ENCODE data around the gene EDN2. TPM values are rescaled to one million over a fixed set of nuclear protein-coding genes. Genes with fewer than 3 reads are reported as not detected.

Gene EDN2
- polyA plus RNA-seq, 1 donor from 2014 or later = not detected

GRCh38 chr1:41481109-41481775 is 3.2 kb downstream of the EDN2 start:
- Histone ChIP-seq H3K9me2 (ENCODE audit: insufficient read depth, low read length) (no peaks in the 10 kb centered on the region), H3K36me3 (ENCODE audit: insufficient read depth, low read length) (no peaks in the 10 kb centered on the region), H2AFZ (ENCODE audit: low read depth, low read length) (no peak overlapping the region), H4K20me1 (ENCODE audit: insufficient read depth) (no peaks in the 10 kb centered on the region), H3K9ac (ENCODE audit: low read length) (no peak overlapping the region), H3K4me3 (ENCODE audit: low read length) (no peak overlapping the region), H3K27me3 (ENCODE audit: insufficient read depth, low read depth, low read length) (peaks cover 5% of the 10 kb centered on the region), H3K79me2 (replicated peaks; ENCODE audit: insufficient read depth, low read length) (no peaks in the 10 kb centered on the region), H3K9me3 (ENCODE audit: low read length) (no peaks in the 10 kb centered on the region), H3K4me2 (ENCODE audit: low read length) (no peak overlapping the region), H3F3A (ENCODE audit: insufficient read depth, low read length, poor library complexity, severe bottlenecking) (no peaks in the 10 kb centered on the region), H3K27ac (ENCODE audit: low read length) (no peak overlapping the region)
- TF ChIP-seq MXI1 (conservative IDR thresholded peaks at IDR 0.05; ENCODE audit: poor library complexity, severe bottlenecking) (no peak), POLR2AphosphoS5 (IDR thresholded peaks at IDR 0.05) (no peak), EP300 (conservative IDR thresholded peaks at IDR 0.05; ENCODE audit: poor library complexity, severe bottlenecking) (no peak), SMC3 (conservative IDR thresholded peaks at IDR 0.05; ENCODE audit: poor library complexity) (no peak), EZH2 (IDR thresholded peaks at IDR 0.05; ENCODE audit: borderline replicate concordance, insufficient read depth, low read length, poor library complexity, severe bottlenecking) (no peak), RAD21 (conservative IDR thresholded peaks at IDR 0.05) (no peak), REST (IDR thresholded peaks at IDR 0.05; ENCODE audit: borderline replicate concordance) (no peak), TAF1 (IDR thresholded peaks at IDR 0.05; ENCODE audit: low read depth) (no peak)
- TF ChIP-seq, protein P1, sequence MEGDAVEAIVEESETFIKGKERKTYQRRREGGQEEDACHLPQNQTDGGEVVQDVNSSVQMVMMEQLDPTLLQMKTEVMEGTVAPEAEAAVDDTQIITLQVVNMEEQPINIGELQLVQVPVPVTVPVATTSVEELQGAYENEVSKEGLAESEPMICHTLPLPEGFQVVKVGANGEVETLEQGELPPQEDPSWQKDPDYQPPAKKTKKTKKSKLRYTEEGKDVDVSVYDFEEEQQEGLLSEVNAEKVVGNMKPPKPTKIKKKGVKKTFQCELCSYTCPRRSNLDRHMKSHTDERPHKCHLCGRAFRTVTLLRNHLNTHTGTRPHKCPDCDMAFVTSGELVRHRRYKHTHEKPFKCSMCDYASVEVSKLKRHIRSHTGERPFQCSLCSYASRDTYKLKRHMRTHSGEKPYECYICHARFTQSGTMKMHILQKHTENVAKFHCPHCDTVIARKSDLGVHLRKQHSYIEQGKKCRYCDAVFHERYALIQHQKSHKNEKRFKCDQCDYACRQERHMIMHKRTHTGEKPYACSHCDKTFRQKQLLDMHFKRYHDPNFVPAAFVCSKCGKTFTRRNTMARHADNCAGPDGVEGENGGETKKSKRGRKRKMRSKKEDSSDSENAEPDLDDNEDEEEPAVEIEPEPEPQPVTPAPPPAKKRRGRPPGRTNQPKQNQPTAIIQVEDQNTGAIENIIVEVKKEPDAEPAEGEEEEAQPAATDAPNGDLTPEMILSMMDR (IDR thresholded peaks at IDR 0.05; ENCODE audit: poor library complexity, severe bottlenecking) = no peak

- no peak overlapping the region for H3K4me3 ChIP-seq (ENCODE audit: low read length)
- no peaks in the 10 kb centered on the region for H3K79me2 ChIP-seq (replicated peaks; ENCODE audit: insufficient read depth, low read length)
- TF ChIP-seq TAF1 (IDR thresholded peaks at IDR 0.05; ENCODE audit: low read depth) = no peak
- no peak for TF ChIP-seq EP300 (conservative IDR thresholded peaks at IDR 0.05; ENCODE audit: poor library complexity, severe bottlenecking)
- TF ChIP-seq POLR2AphosphoS5 (IDR thresholded peaks at IDR 0.05) = no peak
- TF ChIP-seq, protein P1 (IDR thresholded peaks at IDR 0.05; ENCODE audit: poor library complexity, severe bottlenecking) = no peak
- no peak for TF ChIP-seq MXI1 (conservative IDR thresholded peaks at IDR 0.05; ENCODE audit: poor library complexity, severe bottlenecking)
- no peak for TF ChIP-seq SMC3 (conservative IDR thresholded peaks at IDR 0.05; ENCODE audit: poor library complexity)
- no peak for TF ChIP-seq REST (IDR thresholded peaks at IDR 0.05; ENCODE audit: borderline replicate concordance)
- no peak for TF ChIP-seq EZH2 (IDR thresholded peaks at IDR 0.05; ENCODE audit: borderline replicate concordance, insufficient read depth, low read length, poor library complexity, severe bottlenecking)
- TF ChIP-seq RAD21 (conservative IDR thresholded peaks at IDR 0.05) = no peak
- no peak overlapping the region for H3K4me2 ChIP-seq (ENCODE audit: low read length)
- H4K20me1 ChIP-seq (ENCODE audit: insufficient read depth) = no peaks in the 10 kb centered on the region
- H3K9me2 ChIP-seq (ENCODE audit: insufficient read depth, low read length) = no peaks in the 10 kb centered on the region
- H3F3A ChIP-seq (ENCODE audit: insufficient read depth, low read length, poor library complexity, severe bottlenecking) = no peaks in the 10 kb centered on the region
- H3K27me3 ChIP-seq (ENCODE audit: insufficient read depth, low read depth, low read length) = no peaks in the 10 kb centered on the region
- H3K36me3 ChIP-seq (ENCODE audit: insufficient read depth, low read length) = no peaks in the 10 kb centered on the region
- H2AFZ ChIP-seq (ENCODE audit: low read depth, low read length) = no peak overlapping the region
- no peak overlapping the region for H3K9ac ChIP-seq (ENCODE audit: low read length)
- no peaks in the 10 kb centered on the region for H3K9me3 ChIP-seq (ENCODE audit: low read length)
- H3K27ac ChIP-seq (ENCODE audit: low read length) = no peak overlapping the region
Observed at GRCh38 chr1:41480204-41481108, 4.0 kb downstream of the EDN2 start.
